ENCODE data around the gene USP24. TPM values are rescaled to one million over a fixed set of nuclear protein-coding genes. Genes with fewer than 3 reads are reported as not detected.

Gene USP24
- total RNA-seq, 1 donor = 43.1 TPM

- Histone ChIP-seq H3K9me3 (ENCODE audit: low read depth, low read length) (no peaks in the 10 kb centered on the region), H3K36me3 (ENCODE audit: insufficient read depth, low read length) (peaks cover 74% of the 10 kb centered on the region), H3K4me3 (ENCODE audit: insufficient read depth, low read length) (no peak overlapping the region), H3K4me2 (ENCODE audit: insufficient read depth, low read length) (no peak overlapping the region), H3K4me1 (ENCODE audit: insufficient read depth, low read length) (peaks cover 17% of the 10 kb centered on the region), H2AFZ (ENCODE audit: low read length) (no peak overlapping the region), H3K79me2 (ENCODE audit: insufficient read depth, low read length) (no peaks in the 10 kb centered on the region), H4K20me1 (ENCODE audit: insufficient read depth, low read length) (no peaks in the 10 kb centered on the region), H3K27me3 (ENCODE audit: insufficient read depth, low read length) (no peaks in the 10 kb centered on the region), H3K27ac (ENCODE audit: low read depth, low read length) (peak overlapping the region; percentile 74)
- TF ChIP-seq CTCF (IDR thresholded peaks at IDR 0.05; ENCODE audit: extremely low read depth, low read depth, low read length) = no peak
- DNase-seq (ENCODE audit: insufficient read length, low spot score, missing footprints) = no peak
Observed at GRCh38 chr1:55081905-55082296, 133.3 kb downstream of the USP24 start.

GRCh38 chr1:55081188-55081904 lies 133.8 kb downstream of the USP24 start:
- H4K20me1 ChIP-seq (ENCODE audit: insufficient read depth, low read length) = no peaks in the 10 kb centered on the region
- no peak for DNase-seq (ENCODE audit: insufficient read length, low spot score, missing footprints)
- no peaks in the 10 kb centered on the region for H3K9me3 ChIP-seq (ENCODE audit: low read depth, low read length)
- H3K27ac ChIP-seq (ENCODE audit: low read depth, low read length) = peak overlapping the region; percentile 74
- TF ChIP-seq CTCF (IDR thresholded peaks at IDR 0.05; ENCODE audit: extremely low read depth, low read depth, low read length) = no peak
- H3K79me2 ChIP-seq (ENCODE audit: insufficient read depth, low read length) = no peaks in the 10 kb centered on the region
- no peak overlapping the region for H2AFZ ChIP-seq (ENCODE audit: low read length)
- peaks cover 17% of the 10 kb centered on the region for H3K4me1 ChIP-seq (ENCODE audit: insufficient read depth, low read length)
- peaks cover 73% of the 10 kb centered on the region for H3K36me3 ChIP-seq (ENCODE audit: insufficient read depth, low read length)
- H3K4me3 ChIP-seq (ENCODE audit: insufficient read depth, low read length) = no peak overlapping the region
- H3K27me3 ChIP-seq (ENCODE audit: insufficient read depth, low read length) = no peaks in the 10 kb centered on the region
- H3K4me2 ChIP-seq (ENCODE audit: insufficient read depth, low read length) = peak overlapping the region; percentile 34

- no peaks in the 10 kb centered on the region for H3K27me3 ChIP-seq (ENCODE audit: insufficient read depth, low read length)
- H3K4me2 ChIP-seq (ENCODE audit: insufficient read depth, low read length) = no peak overlapping the region
- no peak overlapping the region for H3K27ac ChIP-seq (ENCODE audit: low read depth, low read length)
- TF ChIP-seq CTCF (IDR thresholded peaks at IDR 0.05; ENCODE audit: extremely low read depth, low read depth, low read length) = no peak
- no peak overlapping the region for H3K4me3 ChIP-seq (ENCODE audit: insufficient read depth, low read length)
- H3K4me1 ChIP-seq (ENCODE audit: insufficient read depth, low read length) = peaks cover 17% of the 10 kb centered on the region
- peaks cover 68% of the 10 kb centered on the region for H3K36me3 ChIP-seq (ENCODE audit: insufficient read depth, low read length)
- no peak for DNase-seq (ENCODE audit: insufficient read length, low spot score, missing footprints)
- H4K20me1 ChIP-seq (ENCODE audit: insufficient read depth, low read length) = no peaks in the 10 kb centered on the region
- H3K9me3 ChIP-seq (ENCODE audit: low read depth, low read length) = no peaks in the 10 kb centered on the region
- no peak overlapping the region for H2AFZ ChIP-seq (ENCODE audit: low read length)
- no peaks in the 10 kb centered on the region for H3K79me2 ChIP-seq (ENCODE audit: insufficient read depth, low read length)
Observed at GRCh38 chr1:55079651-55080050, 135.5 kb downstream of the USP24 start.

GRCh38 chr1:55078470-55078869 lies 136.7 kb downstream of the USP24 start:
- Histone ChIP-seq H2AFZ (ENCODE audit: low read length) (no peak overlapping the region), H3K4me2 (ENCODE audit: insufficient read depth, low read length) (no peak overlapping the region), H3K4me1 (ENCODE audit: insufficient read depth, low read length) (peaks cover 17% of the 10 kb centered on the region), H3K36me3 (ENCODE audit: insufficient read depth, low read length) (peaks cover 70% of the 10 kb centered on the region), H3K27ac (ENCODE audit: low read depth, low read length) (no peak overlapping the region), H3K79me2 (ENCODE audit: insufficient read depth, low read length) (no peaks in the 10 kb centered on the region), H3K27me3 (ENCODE audit: insufficient read depth, low read length) (no peaks in the 10 kb centered on the region), H3K4me3 (ENCODE audit: insufficient read depth, low read length) (no peak overlapping the region), H4K20me1 (ENCODE audit: insufficient read depth, low read length) (no peaks in the 10 kb centered on the region), H3K9me3 (ENCODE audit: low read depth, low read length) (no peaks in the 10 kb centered on the region)
- no peak for TF ChIP-seq CTCF (IDR thresholded peaks at IDR 0.05; ENCODE audit: extremely low read depth, low read depth, low read length)
- no peak for DNase-seq (ENCODE audit: insufficient read length, low spot score, missing footprints)

Measured in osteoblast (primary cell).